Epithelial cell of proximal tubule (primary cell): ENCODE results near the gene RTN4RL2. TPM values are rescaled to one million over a fixed set of nuclear protein-coding genes. Genes with fewer than 3 reads are reported as not detected.

Experiments
- DNase-seq: peaks from one replicate; pipeline ENCODE4 v3.0.0-alpha.2; 2011; ENCODE audit warnings: low read depth
- H3K4me3 ChIP-seq: 2 replicates; pipeline ENCODE4 v1.5.1; 2011; ENCODE audit warnings: low read depth, mild to moderate bottlenecking, low read length
- CTCF ChIP-seq: conservative IDR thresholded peaks from 2 replicates; pipeline ENCODE4 v1.5.1; 2012; ENCODE audit warnings: low read depth, mild to moderate bottlenecking, low read length
- total RNA-seq: library from RNA; depleted of rRNA; stranded (reverse); fragments of >200 nt; gene quantifications from 2 replicates; pipeline ENCODE4 v1.2.3, GENCODE V29; 2015

RTN4RL2 gene
- total RNA-seq, 1 donor from 2014 or later: 0.98 TPM

GRCh38 chr11:57475671-57476046 lies 15.3 kb downstream of the RTN4RL2 start:
- no peak overlapping the region for H3K4me3 ChIP-seq
- no peak for DNase-seq
- no peak for TF ChIP-seq CTCF

DNA sequence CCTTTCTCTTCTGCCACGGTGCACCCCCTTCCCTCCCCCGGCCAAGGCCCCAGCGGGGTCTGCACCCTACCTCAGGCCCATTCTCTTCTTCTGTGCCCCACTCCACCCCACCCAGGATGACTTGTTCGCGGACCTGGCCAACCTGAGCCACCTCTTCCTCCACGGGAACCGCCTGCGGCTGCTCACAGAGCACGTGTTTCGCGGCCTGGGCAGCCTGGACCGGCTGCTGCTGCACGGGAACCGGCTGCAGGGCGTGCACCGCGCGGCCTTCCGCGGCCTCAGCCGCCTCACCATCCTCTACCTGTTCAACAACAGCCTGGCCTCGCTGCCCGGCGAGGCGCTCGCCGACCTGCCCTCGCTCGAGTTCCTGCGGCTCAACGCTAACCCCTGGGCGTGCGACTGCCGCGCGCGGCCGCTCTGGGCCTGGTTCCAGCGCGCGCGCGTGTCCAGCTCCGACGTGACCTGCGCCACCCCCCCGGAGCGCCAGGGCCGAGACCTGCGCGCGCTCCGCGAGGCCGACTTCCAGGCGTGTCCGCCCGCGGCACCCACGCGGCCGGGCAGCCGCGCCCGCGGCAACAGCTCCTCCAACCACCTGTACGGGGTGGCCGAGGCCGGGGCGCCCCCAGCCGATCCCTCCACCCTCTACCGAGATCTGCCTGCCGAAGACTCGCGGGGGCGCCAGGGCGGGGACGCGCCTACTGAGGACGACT lies 15.9 kb downstream of the RTN4RL2 start:
- no peak for DNase-seq
- TF ChIP-seq CTCF: no peak
- H3K4me3 ChIP-seq: peak overlapping the region; percentile 21

- TF ChIP-seq CTCF: peak; percentile 30
- DNase-seq: no peak
- H3K4me3 ChIP-seq: peak overlapping the region; percentile 14
Observed at GRCh38 chr11:57476757-57477506, 16.6 kb downstream of the RTN4RL2 start.

DNA sequence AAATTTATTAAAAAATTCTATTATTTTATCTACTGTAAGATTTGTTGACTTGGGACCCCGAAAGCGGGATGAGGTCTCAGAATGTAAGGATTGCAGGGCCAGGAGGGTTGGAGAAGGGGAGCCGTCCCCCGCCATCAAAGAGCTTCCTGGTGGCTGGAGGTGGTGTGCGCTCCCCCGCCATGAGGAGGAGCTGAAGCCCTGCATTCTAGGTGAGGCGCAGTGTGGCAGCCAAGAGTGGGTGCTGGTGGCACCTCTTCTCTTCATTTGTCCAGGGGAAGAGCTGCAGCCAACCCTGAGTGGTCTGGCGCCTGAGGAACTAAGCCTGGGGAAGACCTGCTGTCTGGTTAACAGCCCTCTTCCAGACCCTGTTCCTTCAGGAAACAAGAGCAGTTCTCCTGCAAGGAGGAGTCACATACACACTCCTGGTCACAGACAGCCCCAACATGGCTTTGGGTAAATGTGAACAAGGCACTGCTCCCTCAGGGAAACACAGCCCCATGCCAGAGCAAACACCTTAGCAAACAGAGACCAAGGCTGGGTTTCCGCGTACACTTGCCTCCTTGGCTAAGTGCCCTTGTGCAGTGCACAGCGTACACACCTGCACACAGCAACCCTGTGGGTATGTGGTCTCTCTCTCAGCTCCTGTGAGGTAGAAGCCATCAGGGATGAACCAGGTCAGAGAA lies 17.3 kb downstream of the RTN4RL2 start:
- DNase-seq: no peak
- no peak overlapping the region for H3K4me3 ChIP-seq
- no peak for TF ChIP-seq CTCF

GRCh38 chr11:57479021-57479663 lies 18.8 kb downstream of the RTN4RL2 start:
- no peak for TF ChIP-seq CTCF
- no peak for DNase-seq
- H3K4me3 ChIP-seq: no peak overlapping the region

GRCh38 chr11:57479911-57480310 lies 19.6 kb downstream of the RTN4RL2 start:
- no peak for DNase-seq
- no peak overlapping the region for H3K4me3 ChIP-seq

More at GRCh38 chr11:57479911-57480310, 19.6 kb downstream of the RTN4RL2 start:
- TF ChIP-seq CTCF: no peak
